Measurements from ENCODE around the gene RNASEH1. TPM values are rescaled to one million over a fixed set of nuclear protein-coding genes. Genes with fewer than 3 reads are reported as not detected.

The RNASEH1 gene
- total RNA-seq, 1 experiment from 2014 or later = 42.0 TPM

- Histone ChIP-seq H4K20me1 (ENCODE audit: control insufficient read depth, insufficient read depth, insufficient read length) (no peaks in the 10 kb centered on the region), H3T11ph (ENCODE audit: low read length) (no peak overlapping the region), H4K5ac (ENCODE audit: insufficient read length, low read depth, low read length) (no peak overlapping the region), H3K14ac (ENCODE audit: insufficient read depth, low read length) (no peak overlapping the region), H3K9me3 (ENCODE audit: control insufficient read depth, low read depth, low read length) (no peaks in the 10 kb centered on the region), H2BK20ac (ENCODE audit: low read depth, low read length, poor library complexity, severe bottlenecking) (no peak overlapping the region), H3K23me2 (ENCODE audit: insufficient read length, low read depth, low read length, poor library complexity, severe bottlenecking) (peaks cover 3% of the 10 kb centered on the region), H3K18ac (ENCODE audit: insufficient read length, low read depth, low read length) (no peak overlapping the region), H2BK15ac (ENCODE audit: low read depth, low read length) (no peak overlapping the region), H2BK12ac (ENCODE audit: insufficient read length, low read depth, low read length) (no peak overlapping the region), H3K4ac (ENCODE audit: low read depth, low read length) (no peak overlapping the region), H3K4me2 (ENCODE audit: insufficient read depth, insufficient read length, low read length) (no peak overlapping the region), H3K79me1 (ENCODE audit: insufficient read depth, low read depth, low read length, poor library complexity, severe bottlenecking) (peaks cover 9% of the 10 kb centered on the region), H2BK120ac (ENCODE audit: low read depth, low read length, poor library complexity, severe bottlenecking) (no peak overlapping the region), H4K8ac (replicated peaks; ENCODE audit: insufficient read length, low read depth, low read length) (no peak overlapping the region), H3K4me1 (ENCODE audit: insufficient read depth, low read length) (no peaks in the 10 kb centered on the region; the same call in 1 of the 2 replicates), H3K23ac (ENCODE audit: insufficient read length, low read depth, low read length) (no peak overlapping the region), H2AFZ (ENCODE audit: low read length) (no peak overlapping the region), H3K56ac (ENCODE audit: insufficient read length, low read depth, low read length) (no peak overlapping the region), H3K79me2 (ENCODE audit: insufficient read depth, low read length) (peaks cover 17% of the 10 kb centered on the region; the same call in 1 of the 2 replicates), H3K9ac (ENCODE audit: extremely low read depth, insufficient read length, low read length) (no peak overlapping the region), H2AK5ac (ENCODE audit: insufficient read length, low read length) (no peak overlapping the region), H4K91ac (ENCODE audit: insufficient read length, low read depth, low read length) (no peak overlapping the region), H2BK5ac (ENCODE audit: insufficient read length, low read length) (no peak overlapping the region), H3K27ac (ENCODE audit: insufficient read length, low read depth, low read length) (no peak overlapping the region), H3K27me3 (ENCODE audit: insufficient read depth, low read length) (no peaks in the 10 kb centered on the region)
- peaks cover 0 to 1% of the 10 kb centered on the region in 2 experiments; a peak in 1 of 5 replicates for H3K9me3 Mint-ChIP-seq
- no peak for DNase-seq
- no peak overlapping the region; a peak in 1 of 7 replicates for H3K27ac Mint-ChIP-seq
- no peak for TF ChIP-seq CTCF (conservative IDR thresholded peaks at IDR 0.05)
- peaks cover 25 to 33% of the 10 kb centered on the region in 2 experiments for H3K4me1 Mint-ChIP-seq
- H3K4me3 Mint-ChIP-seq = no peak overlapping the region
- no CpG with 5 or more reads among the region's 5 CpGs for WGBS (ENCODE audit: extremely low coverage, insufficient read length, low lambda C conversion rate)
- H3K36me3 Mint-ChIP-seq (ENCODE audit: insufficient read depth in 1 of 3, low read depth in 3 of 3) = peaks cover 54 to 88% (median 74%) of the 10 kb centered on the region in 3 experiments
- H3K27me3 Mint-ChIP-seq (ENCODE audit: low read depth) = no peaks in the 10 kb centered on the region
These were observed 22.3 kb upstream of the RNASEH1 start for GRCh38 chr2:3580449-3580848.
